CD4-positive, alpha-beta T cell treated with Interleukin-10 for 1 hour (primary cell): ENCODE results near the gene AIF1L.

ENCODE experiments used
- DNase-seq: peaks from one replicate; pipeline ENCODE4 v3.0.0-alpha.2; 2020

AIF1L gene

DNA sequence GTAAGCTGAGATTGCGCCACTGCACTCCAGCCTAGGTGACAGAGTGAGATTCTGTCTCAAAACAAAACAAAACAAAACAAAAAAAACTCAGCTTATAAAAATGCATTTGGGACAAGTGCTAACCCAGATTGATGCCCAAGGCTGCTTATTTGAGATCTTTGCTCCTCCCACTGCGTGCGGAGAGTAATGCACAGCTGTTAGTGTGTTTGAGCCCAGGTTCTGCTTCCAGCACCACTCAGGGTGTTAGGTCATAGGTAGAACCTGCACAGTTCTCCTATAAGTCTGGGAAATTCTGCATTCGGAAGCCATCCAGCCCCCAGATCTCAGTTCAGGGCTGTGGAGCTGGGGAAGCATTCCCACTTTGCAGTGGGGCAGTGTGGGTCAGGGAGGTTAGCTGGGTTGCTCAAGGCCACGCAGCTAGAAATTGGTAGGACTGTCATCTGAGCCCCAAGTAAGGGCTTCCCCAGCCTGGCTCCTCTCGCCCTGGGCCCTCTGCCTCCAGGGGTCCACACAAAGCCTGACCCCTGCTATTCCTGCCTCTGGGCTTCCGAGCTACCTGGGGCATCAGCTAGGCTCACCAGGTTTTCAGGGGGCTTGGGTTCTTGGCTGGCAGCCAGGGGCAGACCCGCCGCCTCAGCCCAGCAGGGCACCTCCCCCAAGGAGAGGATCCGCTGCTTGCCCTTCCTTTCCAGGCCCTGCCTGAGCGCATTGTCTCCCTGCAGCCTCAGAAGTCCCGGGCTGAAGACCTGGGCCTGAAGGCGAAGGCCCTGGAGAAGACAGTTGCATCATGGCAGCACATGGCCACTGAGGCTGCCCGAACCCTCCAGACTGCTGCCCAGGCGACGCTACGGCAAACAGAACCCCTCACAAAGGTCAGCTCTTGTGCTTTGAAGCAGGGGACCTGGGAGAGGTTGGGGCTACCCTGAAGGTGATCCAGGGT, 17.6 kb upstream of the AIF1L start:
- no peak for DNase-seq

DNA sequence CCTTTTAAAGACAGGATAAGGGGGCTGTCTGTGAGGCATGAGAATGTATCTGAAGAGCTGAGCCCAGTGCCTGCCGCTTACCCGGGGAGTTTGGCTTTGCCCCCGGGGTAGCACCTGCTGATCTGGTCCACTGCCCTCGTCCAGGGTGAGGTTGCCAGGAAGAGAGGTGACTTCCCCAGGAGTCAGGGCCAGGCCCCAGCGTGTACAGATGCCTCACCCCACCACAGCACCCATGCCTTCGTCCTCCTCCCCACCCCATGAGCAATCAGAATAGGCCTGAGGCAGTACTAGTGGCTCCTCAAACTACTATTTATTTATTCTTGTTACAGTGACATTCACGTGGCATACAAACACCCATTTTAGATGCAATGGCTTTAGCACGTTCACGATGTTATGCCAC, 15.7 kb upstream of the AIF1L start:
- no peak for DNase-seq

DNA sequence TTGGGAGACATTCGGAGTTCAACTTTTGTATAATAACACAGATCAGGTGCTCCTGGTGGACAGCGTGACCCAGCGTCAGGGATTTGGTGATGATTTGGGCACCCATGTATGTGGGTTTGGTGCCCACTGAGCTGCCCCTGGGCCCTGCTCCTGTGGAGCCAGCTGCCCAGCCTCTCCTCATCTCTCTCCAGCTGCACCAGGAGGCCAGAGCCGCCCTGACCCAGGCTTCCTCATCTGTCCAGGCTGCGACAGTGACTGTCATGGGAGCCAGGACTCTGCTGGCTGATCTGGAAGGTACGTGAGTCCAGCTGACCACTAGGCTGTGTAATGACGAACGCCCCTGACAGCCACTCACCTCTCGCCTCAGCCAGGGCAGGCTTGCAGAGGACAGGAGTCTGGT, 14.5 kb upstream of the AIF1L start:
- DNase-seq = no peak

DNA sequence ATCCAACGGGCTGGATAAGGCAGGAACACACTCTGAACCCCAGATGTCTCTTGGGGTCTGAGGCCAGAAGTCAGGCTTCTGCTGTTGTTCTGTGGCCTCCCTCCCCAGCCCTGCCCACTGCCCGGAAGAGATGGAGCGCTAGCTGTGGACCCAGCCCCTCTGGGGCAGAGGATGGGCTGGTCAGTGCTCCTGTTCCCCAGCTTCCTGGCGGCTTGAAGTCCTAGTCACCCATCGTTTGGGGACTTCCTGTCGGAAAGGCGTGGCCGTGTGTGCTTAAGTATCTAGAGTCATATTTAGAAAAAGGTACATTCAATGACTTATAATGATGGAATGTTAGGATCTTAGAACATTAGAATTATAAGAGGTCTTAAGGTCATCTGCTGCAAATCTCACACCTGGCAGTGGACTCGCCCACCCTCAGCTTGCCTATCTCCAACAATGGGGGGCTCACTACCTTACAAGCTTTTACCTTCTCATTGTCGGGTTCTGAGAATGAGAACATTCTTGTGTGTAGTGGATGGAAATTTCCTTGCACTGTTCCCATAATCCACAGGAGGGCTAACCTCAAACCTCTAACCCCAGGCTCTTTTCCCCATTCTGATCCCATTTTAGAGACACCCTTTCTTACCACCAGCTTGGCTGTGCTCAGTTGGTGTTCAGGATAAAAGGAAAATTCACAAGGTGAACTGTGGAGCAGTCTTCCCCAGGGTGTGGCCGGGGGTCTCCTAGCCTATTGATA, 13.4 kb upstream of the AIF1L start:
- no peak for DNase-seq

DNA sequence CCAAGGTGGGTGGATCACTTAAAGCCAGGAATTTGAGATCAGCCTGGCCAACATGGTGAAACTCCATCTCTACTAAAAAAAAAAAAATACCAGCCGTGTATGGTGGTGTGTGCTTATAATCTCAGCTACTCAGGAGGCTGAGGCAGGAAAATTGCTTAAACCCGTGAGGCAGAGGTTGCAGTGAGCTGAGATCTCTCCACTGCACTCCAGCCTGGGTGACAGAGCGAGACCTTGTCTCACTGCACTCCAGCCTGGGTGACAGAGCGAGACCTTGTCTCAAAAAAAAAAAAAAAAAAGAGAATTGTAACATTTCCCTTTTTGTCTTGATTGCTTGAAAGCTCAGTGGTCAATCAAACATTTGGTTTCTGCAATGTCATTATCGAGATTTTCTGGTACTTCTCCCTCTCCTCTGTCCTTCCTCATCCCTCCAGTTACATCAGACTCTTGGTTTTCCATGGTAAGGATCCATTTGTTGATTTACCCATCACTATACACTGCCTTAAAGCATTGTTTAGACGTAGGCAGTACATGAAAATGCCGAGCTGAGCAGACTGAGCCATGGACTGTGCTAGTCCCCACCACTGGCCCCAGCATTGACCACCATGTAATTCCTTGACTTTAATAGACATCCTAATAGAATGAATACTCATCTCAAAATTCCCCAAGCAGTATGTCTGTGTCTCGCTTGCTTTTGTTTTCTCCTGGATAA, 11.5 kb upstream of the AIF1L start:
- DNase-seq = no peak

DNA sequence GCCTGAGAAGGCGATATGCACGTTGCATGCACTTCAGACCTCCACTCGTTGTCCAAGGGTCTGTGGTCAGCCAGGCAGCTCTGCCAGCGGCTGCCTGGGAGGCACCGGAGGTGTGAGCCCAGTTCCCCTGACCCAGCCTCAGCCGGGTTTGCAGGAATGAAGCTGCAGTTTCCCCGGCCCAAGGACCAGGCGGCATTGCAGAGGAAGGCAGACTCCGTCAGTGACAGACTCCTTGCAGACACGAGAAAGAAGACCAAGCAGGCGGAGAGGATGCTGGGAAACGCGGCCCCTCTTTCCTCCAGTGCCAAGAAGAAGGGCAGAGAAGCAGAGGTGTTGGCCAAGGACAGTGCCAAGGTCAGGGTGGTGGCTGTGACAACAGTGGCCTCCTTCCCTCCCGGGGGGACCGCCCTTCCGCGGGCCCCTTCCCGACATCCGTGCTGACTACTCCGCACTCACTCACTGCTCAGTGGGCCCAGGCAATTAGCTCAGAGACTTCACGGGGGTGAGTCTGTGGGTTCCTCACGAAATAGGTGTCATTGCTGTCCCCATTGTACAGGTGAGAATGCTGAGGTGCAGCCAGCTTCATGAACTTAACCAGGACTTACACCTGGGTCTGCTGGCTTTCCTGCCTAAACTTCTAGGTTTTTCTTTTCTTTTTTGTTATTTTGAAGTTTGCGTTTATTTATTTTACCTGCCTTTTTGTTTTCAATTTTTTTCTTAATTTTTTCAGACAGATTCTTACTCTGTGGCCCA, 10.8 kb upstream of the AIF1L start:
- no peak for DNase-seq

DNA sequence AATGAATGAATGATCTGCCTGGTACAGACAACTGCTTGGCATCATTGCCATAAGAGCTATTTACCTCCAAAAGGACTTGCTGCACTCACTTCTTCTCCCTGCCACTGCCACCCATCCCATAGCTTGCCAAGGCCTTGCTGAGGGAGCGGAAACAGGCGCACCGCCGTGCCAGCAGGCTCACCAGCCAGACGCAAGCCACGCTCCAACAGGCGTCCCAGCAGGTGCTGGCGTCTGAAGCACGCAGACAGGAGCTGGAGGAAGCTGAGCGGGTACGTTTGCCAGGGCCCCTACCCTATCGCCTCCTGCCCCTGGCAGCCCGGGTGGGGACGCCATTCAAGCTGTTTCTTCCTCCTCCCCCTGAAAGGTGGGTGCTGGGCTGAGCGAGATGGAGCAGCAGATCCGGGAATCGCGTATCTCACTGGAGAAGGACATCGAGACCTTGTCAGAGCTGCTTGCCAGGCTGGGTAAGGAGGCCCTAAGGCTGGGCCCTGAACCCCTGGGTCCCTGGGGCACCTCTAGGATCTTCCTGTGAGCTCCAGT, 8.9 kb upstream of the AIF1L start:
- no peak for DNase-seq

DNA sequence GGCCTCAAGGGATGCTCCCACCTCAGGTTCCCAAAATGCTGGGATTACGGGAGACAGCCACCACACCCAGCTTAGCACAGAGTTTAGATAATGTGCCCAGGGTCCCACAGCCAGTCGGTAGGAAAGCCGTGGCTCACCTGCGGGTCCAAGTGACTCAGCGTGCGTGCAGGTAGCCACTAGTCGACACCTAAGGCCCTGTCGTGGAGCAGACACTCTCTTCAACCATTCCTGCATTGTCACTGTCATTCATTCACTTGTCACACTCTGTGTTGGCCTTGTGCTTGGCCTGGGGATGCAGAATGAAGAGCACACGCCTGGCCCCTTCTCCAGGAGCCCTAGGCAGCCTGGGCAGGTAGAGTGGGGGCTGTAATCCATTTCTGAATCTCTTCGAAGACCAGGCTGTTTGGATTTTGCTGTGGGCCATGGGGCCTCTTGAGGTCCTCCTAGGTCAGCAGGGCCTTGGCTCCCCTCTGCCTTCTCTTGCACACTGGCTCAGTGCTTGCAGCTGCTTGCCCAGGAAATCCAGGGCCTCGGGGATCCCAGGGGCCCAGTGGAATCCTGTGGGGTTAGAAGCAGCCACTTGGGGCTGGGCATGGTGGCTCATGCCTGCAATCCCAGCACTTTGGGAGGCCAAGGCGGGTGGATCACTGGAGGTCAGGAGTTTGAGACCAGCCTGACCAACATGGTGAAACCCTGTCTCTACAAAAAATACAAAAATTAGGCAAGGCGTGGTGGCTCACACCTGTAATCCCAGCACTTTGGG, 6.1 kb upstream of the AIF1L start:
- no peak for DNase-seq

DNA sequence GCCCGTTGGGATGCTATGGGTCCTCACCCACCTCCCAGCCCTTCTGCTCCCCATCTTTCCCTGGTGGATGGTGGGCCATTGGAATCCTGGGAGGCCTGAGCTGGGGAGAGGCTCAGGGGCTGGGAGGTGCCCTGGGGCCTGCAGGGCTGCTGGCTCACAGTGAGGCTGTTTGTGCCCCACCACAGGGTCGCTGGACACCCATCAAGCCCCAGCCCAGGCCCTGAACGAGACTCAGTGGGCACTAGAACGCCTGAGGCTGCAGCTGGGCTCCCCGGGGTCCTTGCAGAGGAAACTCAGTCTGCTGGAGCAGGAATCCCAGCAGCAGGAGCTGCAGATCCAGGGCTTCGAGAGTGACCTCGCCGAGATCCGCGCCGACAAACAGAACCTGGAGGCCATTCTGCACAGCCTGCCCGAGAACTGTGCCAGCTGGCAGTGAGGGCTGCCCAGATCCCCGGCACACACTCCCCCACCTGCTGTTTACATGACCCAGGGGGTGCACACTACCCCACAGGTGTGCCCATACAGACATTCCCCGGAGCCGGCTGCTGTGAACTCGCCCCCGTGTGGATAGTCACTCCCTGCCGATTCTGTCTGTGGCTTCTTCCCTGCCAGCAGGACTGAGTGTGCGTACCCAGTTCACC, 4.9 kb upstream of the AIF1L start:
- no peak for DNase-seq

DNA sequence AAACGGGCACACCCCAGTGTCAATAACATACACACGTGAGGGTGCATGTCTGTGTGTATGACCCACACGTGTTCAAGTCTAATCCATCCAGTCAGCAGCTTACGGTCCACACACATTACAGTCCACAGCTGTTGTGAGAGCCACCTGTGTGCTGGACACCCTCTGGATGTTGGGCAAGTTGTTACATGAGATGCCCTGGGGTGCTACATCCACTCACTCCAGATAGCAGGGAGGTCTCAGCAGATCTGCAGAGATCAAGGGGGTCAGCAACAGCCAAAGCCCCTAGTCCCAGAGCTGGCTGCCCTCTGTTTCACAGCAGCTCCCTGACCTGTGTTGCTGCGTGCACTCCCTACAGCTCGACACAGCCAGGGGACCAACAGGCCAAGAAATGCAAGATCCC, 4.3 kb upstream of the AIF1L start:
- DNase-seq = no peak

DNA sequence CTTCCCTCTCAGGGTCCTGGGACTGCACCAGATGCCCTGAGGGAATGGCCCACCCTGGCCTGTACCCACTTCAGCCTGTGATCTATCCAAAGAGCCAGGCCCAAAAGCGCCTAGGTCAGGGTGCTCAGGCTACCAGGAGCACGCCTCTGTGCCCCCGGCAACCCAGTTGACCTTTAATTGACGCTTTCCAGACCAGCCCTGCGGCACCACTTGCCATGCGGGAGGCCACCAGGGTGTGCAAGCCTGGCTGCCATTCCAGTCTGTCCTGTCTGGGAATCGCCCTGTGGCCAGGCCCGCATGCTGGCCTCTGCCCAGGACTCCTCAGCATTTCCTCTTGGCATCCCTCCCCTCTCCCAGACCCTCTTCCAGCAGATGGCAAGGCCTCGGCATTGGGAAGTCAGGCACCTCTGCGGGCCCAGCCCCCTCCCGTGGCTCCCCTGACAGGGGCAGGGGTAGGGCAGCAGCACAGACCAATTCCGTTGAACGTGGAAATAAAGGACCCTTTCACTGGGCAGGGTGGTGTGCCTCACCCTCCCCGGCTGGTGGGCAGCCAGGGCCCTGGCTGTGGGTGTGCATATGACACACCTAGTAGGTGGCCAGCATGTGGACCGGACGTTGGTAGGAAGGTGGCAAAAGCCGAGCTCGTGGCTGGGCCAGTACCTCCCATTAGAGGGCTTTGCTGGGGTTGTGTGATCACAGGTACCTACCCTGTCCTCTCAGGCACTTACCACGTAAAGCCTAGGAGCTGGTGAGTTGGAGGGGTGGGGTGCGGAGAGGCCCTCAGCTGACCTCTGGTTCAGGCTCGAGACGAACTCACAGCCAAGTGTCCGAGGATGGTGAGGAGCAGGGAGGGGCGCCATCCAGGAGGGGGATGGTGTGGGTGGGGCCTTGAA, 3.5 kb upstream of the AIF1L start:
- DNase-seq = no peak

DNA sequence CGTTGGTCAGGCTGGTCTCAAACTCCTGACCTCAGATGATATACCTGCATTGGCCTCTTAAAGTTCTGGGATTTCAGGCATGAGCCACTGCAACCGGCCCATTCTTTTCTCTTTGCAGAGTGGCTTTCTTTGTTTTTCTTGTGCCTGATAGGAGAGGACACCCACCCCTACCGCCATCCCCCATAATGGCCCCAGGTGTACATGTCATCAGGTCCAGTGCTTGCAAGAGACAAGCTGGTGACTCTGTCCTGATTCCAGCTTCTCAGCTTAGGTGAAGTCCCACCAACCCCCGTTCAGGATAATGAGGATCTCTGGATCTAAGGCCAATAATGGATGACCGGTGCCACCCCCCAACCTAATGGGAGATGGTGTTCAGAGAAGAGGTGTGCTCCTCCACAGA, 2.3 kb upstream of the AIF1L start:
- DNase-seq = no peak

DNA sequence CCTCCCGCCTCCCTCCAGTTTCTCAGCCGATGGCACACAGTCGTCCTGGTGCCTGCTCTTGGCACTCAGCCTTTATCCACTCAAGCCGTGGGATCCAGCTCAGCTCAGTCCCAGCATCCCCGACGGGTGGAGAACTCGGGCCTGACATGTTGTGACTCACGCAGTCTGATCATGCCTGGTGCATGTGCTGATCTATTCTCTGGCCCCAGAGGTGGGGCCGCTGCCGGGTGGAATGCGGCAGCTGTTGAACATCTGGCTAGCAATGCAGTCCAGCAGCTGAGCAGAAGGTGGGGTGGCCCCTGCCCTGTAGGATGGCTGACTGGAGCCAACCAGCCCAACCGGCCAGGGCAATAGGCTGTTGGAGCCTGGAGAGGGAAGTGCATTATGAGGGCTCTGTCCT, 1.7 kb upstream of the AIF1L start:
- DNase-seq = no peak

DNA sequence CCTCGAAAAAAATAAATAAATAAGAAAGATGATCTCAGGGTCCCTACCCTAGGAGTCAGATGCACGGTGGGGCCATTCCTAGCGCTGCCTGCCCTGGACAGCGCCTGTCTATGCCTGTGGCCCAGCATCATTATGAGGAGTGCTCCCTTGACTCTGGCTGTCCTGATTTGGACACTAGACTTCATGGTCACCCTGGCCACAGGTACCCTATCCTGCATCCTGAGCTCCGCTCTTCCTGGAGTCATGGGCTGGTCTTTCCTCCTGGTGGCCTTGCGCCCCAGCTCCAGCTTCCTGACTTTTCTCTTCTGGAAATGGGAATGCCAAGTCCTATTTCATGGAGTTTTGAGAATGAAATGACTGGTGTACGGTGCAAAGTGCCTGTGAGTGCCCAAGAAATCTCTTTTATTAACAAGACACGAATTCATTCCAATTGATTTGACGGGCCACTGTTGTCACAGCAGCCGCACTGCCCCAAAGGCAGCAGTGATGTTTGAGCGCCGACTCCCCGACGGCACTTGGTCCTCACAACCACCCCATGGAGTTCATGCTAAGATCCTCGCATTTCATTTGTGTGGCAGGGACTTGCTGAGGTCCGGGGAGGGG, 564 bp upstream of the AIF1L start:
- DNase-seq = no peak

DNA sequence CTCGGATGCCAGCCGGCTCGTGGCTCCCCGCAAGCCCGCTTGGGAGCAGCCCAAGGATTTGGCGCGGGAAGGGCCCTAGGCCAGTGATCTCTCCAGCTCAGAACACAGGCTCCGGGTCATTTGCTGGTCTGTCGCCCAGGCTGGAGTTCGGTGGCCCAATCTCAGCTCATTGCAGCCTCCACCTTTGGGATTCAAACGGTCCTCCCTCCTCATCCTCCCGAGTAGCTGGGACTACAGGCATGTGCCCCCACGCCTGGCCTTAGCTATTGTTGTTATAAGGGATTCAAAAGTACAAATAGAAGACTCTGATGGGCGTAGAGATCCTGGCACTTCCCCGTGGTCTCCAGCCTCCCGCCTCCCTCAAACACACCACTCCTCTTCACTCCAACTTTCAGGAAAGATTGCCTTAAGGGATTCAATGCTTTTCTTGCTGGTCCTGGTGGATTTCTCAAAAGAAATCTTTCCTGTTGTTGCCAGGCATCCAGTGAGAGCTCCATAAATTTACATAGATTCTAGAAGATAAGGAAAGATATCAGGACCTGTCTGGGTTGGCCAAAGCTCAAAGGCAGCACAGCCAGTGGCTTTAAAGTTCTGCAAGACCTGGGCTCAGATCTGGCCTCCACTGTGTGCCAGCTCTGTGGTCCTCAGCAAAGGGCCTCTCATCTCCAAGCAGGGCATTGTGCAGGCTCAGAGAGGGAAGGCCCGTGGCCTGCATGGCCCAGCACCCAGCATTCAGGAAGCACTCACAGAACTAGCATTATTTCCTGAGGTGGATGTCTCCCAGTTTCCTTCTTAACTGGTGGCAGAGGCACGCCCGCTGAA, 1.0 kb downstream of the AIF1L start:
- DNase-seq = no peak

DNA sequence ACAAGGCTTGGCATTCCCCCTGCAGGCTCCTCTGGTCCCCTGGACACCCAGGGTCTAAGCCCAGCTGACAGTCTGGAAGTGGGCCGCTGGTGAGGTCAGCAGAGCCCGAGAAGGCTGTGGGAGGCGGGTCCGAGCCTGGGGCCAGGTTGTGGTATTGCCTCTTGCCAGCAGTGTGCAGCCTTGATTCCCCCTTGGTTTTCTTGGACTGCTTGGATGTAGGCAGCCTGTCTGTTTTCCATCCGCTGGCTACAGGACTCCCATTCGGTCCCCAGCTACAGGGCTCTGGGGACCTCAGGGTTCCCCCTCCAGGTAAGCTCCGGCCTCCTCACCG, 1.6 kb downstream of the AIF1L start:
- no peak for DNase-seq

DNA sequence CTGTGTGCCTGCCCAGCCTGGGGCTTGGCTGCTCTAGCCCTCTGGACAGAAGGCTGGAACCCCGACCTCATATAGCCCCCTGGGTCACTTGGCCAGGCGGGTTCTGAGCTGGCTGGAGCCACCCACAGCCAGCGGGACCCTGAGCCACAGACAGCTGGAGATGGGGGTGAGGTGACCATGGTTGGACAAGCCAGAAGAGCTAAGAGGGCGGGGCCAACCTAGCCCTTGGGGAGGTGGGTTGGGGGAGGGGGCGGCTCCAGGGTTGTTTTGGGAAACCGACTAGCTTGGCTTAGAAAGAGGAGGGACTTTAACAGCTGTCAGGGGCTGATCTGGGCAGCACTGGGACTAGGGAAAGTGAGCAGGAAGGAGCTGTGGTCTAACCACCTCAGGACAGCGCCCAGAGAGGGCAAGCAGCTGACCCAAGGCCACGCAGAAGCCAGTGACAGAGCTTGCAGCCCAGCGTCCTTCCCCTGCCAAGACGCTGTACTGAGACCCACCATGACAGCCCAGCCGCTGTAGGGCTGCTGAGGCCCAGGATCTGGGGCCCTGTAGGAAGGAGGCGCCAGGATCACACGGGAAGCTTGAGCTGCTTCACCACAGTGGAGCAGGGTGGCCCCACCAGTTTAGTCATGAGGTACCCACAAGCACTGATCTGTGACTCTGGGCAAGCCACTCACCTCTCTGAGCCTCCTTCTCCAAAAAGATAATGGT, 2.2 kb downstream of the AIF1L start:
- no peak for DNase-seq

DNA sequence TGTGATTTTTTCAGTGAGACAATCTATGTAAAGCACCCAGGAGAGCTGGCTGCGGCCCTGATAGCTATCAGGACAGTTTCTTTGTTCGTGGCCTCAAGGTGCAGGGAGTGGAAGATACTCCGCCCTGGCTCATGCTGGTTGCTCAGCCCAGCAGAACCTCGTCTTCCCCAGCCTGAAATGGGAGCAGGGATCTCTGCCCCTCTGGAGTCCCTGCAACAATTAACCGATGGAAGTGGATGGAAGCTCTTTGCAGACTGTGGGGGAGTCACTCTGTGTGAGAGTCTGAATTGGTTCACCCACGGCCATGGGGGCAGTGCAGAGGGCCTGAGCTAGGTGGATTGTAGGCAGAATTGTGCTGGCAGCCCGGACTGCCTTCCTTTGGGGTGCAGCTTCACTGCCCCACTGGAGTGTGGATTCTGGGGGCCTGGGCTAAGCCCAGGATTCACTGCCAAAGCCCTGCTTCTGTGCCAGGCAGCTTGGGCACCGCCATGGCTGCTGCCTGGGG, 2.8 kb downstream of the AIF1L start:
- DNase-seq = no peak
